ENCODE results near the gene NRROS.
A peak's percentile ranks its signal among the peaks of the same experiment; 100 is the strongest.
"Not testable (repeated sequence)": the region's sequence is repeated elsewhere in the genome, so short reads cannot be mapped to it uniquely, and the experiment has no call there.

Gene NRROS

GRCh38 chr3:196639483-196640296 lies at the start of gene NRROS:
NRROS (plus strand) TSS chr3:196639694; CDS start chr3:196654540, 14,846 bp downstream.
- DNase-seq: no peak

GRCh38 chr3:196590279-196590678 lies 49.2 kb upstream of the NRROS start:
- no peak for DNase-seq

- no peak for DNase-seq
Observed at GRCh38 chr3:196596355-196596754, 43.1 kb upstream of the NRROS start.

GRCh38 chr3:196597971-196598733 lies 41.3 kb upstream of the NRROS start:
- DNase-seq: not testable (repeated sequence)

GRCh38 chr3:196599734-196600128 lies 39.8 kb upstream of the NRROS start:
- DNase-seq: no peak

- DNase-seq: no peak
Observed at GRCh38 chr3:196600359-196600758, 39.1 kb upstream of the NRROS start.

- no peak for DNase-seq
Observed at GRCh38 chr3:196602673-196603072, 36.8 kb upstream of the NRROS start.

- no peak for DNase-seq
Observed at GRCh38 chr3:196603683-196604082, 35.8 kb upstream of the NRROS start.

GRCh38 chr3:196604548-196604947 lies 34.9 kb upstream of the NRROS start:
- DNase-seq: no peak

- DNase-seq: no peak
Observed at GRCh38 chr3:196608693-196609092, 30.8 kb upstream of the NRROS start.

- DNase-seq: peak; percentile 40
Observed at GRCh38 chr3:196609343-196609775, 30.1 kb upstream of the NRROS start.

- DNase-seq: no peak
Observed at GRCh38 chr3:196609805-196610515, 29.5 kb upstream of the NRROS start.

GRCh38 chr3:196611761-196612483 lies 27.6 kb upstream of the NRROS start:
- no peak for DNase-seq

- DNase-seq: not testable (repeated sequence)
Observed at GRCh38 chr3:196615234-196615633, 24.3 kb upstream of the NRROS start.

GRCh38 chr3:196617256-196617655 lies 22.2 kb upstream of the NRROS start:
- no peak for DNase-seq

GRCh38 chr3:196619223-196619622 lies 20.3 kb upstream of the NRROS start:
- DNase-seq: no peak

GRCh38 chr3:196619627-196620026 lies 19.9 kb upstream of the NRROS start:
- not testable (repeated sequence) for DNase-seq

- no peak for DNase-seq
Observed at GRCh38 chr3:196620161-196620604, 19.3 kb upstream of the NRROS start.

- DNase-seq: no peak
Observed at GRCh38 chr3:196620684-196621083, 18.8 kb upstream of the NRROS start.

- DNase-seq: no peak
Observed at GRCh38 chr3:196621611-196622010, 17.9 kb upstream of the NRROS start.

- no peak for DNase-seq
Observed at GRCh38 chr3:196624067-196624790, 15.3 kb upstream of the NRROS start.

- no peak for DNase-seq
Observed at GRCh38 chr3:196624907-196625306, 14.6 kb upstream of the NRROS start.
